HUES6 (cell line): ENCODE results near the gene MGAT5B.

Source experiments
- H3K27ac ChIP-seq: 2 replicates; pipeline ENCODE4 v1.7.0; 2013; ENCODE audit warnings: low read depth, mild to moderate bottlenecking, low read length, inconsistent platforms
- H3K27me3 ChIP-seq: 2 replicates; pipeline ENCODE4 v1.6.1; 2013; ENCODE audit warnings: low read length; ENCODE audit not compliant: control insufficient read depth, insufficient read depth
- H3K36me3 ChIP-seq: 2 replicates; pipeline ENCODE4 v1.6.1; 2013; ENCODE audit warnings: low read length; ENCODE audit not compliant: control insufficient read depth, insufficient read depth
- H3K4me1 ChIP-seq: 2 replicates; pipeline ENCODE4 v1.6.1; 2013; ENCODE audit warnings: low read length; ENCODE audit not compliant: control insufficient read depth, insufficient read depth
- H3K4me3 ChIP-seq: 2 replicates; pipeline ENCODE4 v1.5.1; 2013; ENCODE audit warnings: low read depth, low read length
- H3K9ac ChIP-seq: one replicate; pipeline ENCODE4 v1.6.1; 2013; ENCODE audit warnings: mild to moderate bottlenecking, low read length
- H3K9me3 ChIP-seq: 2 replicates; pipeline ENCODE4 v1.6.1; 2013; ENCODE audit warnings: low read depth, low read length; ENCODE audit not compliant: control insufficient read depth, insufficient read depth

Gene MGAT5B

GRCh38 chr17:76889323-76889722 is 21.1 kb downstream of the MGAT5B start:
- Histone ChIP-seq H3K27me3 (no peaks in the 10 kb centered on the region), H3K4me3 (no peak overlapping the region), H3K9ac (no peak overlapping the region), H3K36me3 (no peaks in the 10 kb centered on the region), H3K4me1 (peaks cover 12% of the 10 kb centered on the region), H3K27ac (no peak overlapping the region), H3K9me3 (0 out of 2 replicates have a peak, but pooled peaks cover 2% of the 10 kb centered on the region)

- H3K4me1 ChIP-seq: no peaks in the 10 kb centered on the region
- H3K4me3 ChIP-seq: no peak overlapping the region
- H3K27ac ChIP-seq: no peak overlapping the region
- H3K36me3 ChIP-seq: no peaks in the 10 kb centered on the region
- H3K9me3 ChIP-seq: peaks cover 13% of the 10 kb centered on the region
- no peaks in the 10 kb centered on the region for H3K27me3 ChIP-seq
- no peak overlapping the region for H3K9ac ChIP-seq
Measured at GRCh38 chr17:76892329-76892728, 24.1 kb downstream of the MGAT5B start.

GRCh38 chr17:76893623-76894334 is 25.6 kb downstream of the MGAT5B start:
- Histone ChIP-seq H3K9ac (no peak overlapping the region), H3K4me3 (no peak overlapping the region), H3K9me3 (peaks cover 13% of the 10 kb centered on the region), H3K27ac (no peak overlapping the region), H3K27me3 (no peaks in the 10 kb centered on the region), H3K36me3 (no peaks in the 10 kb centered on the region), H3K4me1 (no peaks in the 10 kb centered on the region)

GRCh38 chr17:76894842-76895241 is 26.6 kb downstream of the MGAT5B start:
- Histone ChIP-seq H3K36me3 (no peaks in the 10 kb centered on the region), H3K27me3 (no peaks in the 10 kb centered on the region), H3K9me3 (peaks cover 13% of the 10 kb centered on the region), H3K4me1 (no peaks in the 10 kb centered on the region), H3K27ac (no peak overlapping the region), H3K4me3 (no peak overlapping the region), H3K9ac (no peak overlapping the region)

- peaks cover 13% of the 10 kb centered on the region for H3K9me3 ChIP-seq
Measured at GRCh38 chr17:76897023-76897422, 28.8 kb downstream of the MGAT5B start.

GRCh38 chr17:76899414-76899813 is 31.2 kb downstream of the MGAT5B start:
- Histone ChIP-seq H3K9ac (no peak overlapping the region), H3K27me3 (no peaks in the 10 kb centered on the region), H3K9me3 (peaks cover 11% of the 10 kb centered on the region), H3K36me3 (no peaks in the 10 kb centered on the region), H3K27ac (no peak overlapping the region), H3K4me1 (no peaks in the 10 kb centered on the region), H3K4me3 (no peak overlapping the region)

More at GRCh38 chr17:76897023-76897422, 28.8 kb downstream of the MGAT5B start:
- Histone ChIP-seq H3K27ac (no peak overlapping the region), H3K27me3 (no peaks in the 10 kb centered on the region), H3K9ac (no peak overlapping the region), H3K4me3 (no peak overlapping the region), H3K36me3 (no peaks in the 10 kb centered on the region), H3K4me1 (no peaks in the 10 kb centered on the region)

- no peaks in the 10 kb centered on the region; the same call in 1 of the 2 replicates for H3K9me3 ChIP-seq
- no peaks in the 10 kb centered on the region for H3K4me1 ChIP-seq
- no peak overlapping the region for H3K9ac ChIP-seq
- H3K36me3 ChIP-seq: no peaks in the 10 kb centered on the region
- no peaks in the 10 kb centered on the region for H3K27me3 ChIP-seq
- no peak overlapping the region for H3K4me3 ChIP-seq
- H3K27ac ChIP-seq: no peak overlapping the region
Measured at GRCh38 chr17:76900723-76901122, 32.5 kb downstream of the MGAT5B start.

- no peak overlapping the region for H3K4me3 ChIP-seq
- no peaks in the 10 kb centered on the region for H3K27me3 ChIP-seq
- no peak overlapping the region for H3K27ac ChIP-seq
- no peaks in the 10 kb centered on the region for H3K4me1 ChIP-seq
- H3K36me3 ChIP-seq: no peaks in the 10 kb centered on the region
- no peak overlapping the region for H3K9ac ChIP-seq
- no peaks in the 10 kb centered on the region for H3K9me3 ChIP-seq
Measured at GRCh38 chr17:76901542-76902197, 33.5 kb downstream of the MGAT5B start.

- Histone ChIP-seq H3K36me3 (no peaks in the 10 kb centered on the region), H3K9ac (no peak overlapping the region), H3K9me3 (no peaks in the 10 kb centered on the region), H3K27ac (no peak overlapping the region), H3K27me3 (no peaks in the 10 kb centered on the region), H3K4me3 (no peak overlapping the region), H3K4me1 (no peaks in the 10 kb centered on the region)
Measured at GRCh38 chr17:76902476-76902875, 34.3 kb downstream of the MGAT5B start.

- Histone ChIP-seq H3K4me3 (no peak overlapping the region), H3K9me3 (no peaks in the 10 kb centered on the region), H3K36me3 (no peaks in the 10 kb centered on the region), H3K9ac (no peak overlapping the region), H3K27ac (no peak overlapping the region), H3K27me3 (no peaks in the 10 kb centered on the region), H3K4me1 (no peaks in the 10 kb centered on the region)
Measured at GRCh38 chr17:76903631-76904030, 35.4 kb downstream of the MGAT5B start.

- Histone ChIP-seq H3K9me3 (no peaks in the 10 kb centered on the region), H3K27ac (no peak overlapping the region), H3K36me3 (no peaks in the 10 kb centered on the region), H3K9ac (no peak overlapping the region), H3K27me3 (no peaks in the 10 kb centered on the region), H3K4me1 (no peaks in the 10 kb centered on the region), H3K4me3 (no peak overlapping the region)
Measured at GRCh38 chr17:76904116-76904515, 35.9 kb downstream of the MGAT5B start.
